Tibial nerve (tissue), 3 donors: Measurements from ENCODE around the gene PIP5K1B.

Experiments used
- CTCF ChIP-seq, 5 experiments: fragments of 200-600 bp in 3 of 5; fragments of 450-650 bp in 2 of 5; sonication (generic) in 3 of 5; IDR thresholded peaks; one replicate each; pipeline ENCODE4 v1.5.1; 2016 to 2019; ENCODE audit warnings: antibody characterized with exemption in 5 of 5, mild to moderate bottlenecking in 3 of 5, moderate library complexity in 2 of 5
- POLR2A ChIP-seq, 2 donors: fragments of 450-650 bp; IDR thresholded peaks; one replicate each; pipeline ENCODE4 v1.6.1; 2017; ENCODE audit warnings: antibody characterized with exemption in 2 of 2, mild to moderate bottlenecking in 2 of 2, moderate library complexity in 2 of 2

DNA sequence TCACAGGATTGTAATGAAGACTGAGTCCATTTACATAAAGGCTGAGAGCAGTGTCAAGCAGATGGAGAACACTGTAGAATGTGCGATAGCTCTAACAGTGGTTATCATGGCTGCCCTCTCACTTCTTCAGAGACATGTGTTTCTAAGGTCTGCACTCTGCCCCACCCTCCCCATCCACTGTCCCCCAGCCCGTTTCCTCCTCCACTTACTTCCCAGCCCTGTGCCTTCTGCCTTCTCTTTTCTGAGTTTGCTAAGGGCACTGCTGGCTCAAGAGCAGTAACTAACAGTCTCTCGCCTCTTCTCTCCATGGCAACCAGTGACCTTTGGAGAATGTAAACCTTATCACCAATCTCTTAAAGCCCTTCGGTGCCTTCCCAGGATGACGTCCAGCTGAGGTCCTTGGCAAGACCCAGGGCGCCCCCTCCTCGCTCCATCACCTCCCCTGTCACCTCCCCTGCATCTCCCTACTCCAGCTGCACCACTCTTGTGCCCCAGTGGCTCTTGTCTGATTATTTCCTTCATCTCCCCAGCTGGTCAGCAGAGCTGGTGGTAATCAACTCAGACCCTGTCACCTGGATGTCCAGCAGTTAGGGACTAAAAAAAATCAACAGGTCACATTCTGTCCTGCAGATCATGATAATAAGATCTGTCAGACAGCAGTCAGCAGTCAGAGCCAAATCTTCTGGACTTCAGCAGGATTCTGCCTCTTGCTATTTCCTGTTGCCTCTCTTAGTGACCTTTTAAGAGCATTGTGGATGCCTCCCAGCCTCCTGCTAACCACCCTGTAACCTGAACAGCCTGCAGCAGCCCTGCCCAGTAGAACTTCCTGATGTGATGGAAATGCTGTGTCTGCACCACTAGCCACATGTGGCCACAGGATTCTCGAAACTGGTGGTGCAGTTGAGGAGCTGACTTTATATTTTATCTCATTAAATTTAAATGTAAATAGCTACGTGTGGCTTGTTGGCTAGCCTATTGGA lies 339.5 kb downstream of the PIP5K1B start:
- TF ChIP-seq CTCF (IDR thresholded peaks at IDR 0.05) (no peak), POLR2A (IDR thresholded peaks at IDR 0.05) (no peak)
